Hepatocyte (in vitro differentiated cells): ENCODE measurements around the gene DUOX1.

Experiments used
- EZH2 ChIP-seq: fragments of 200-600 bp; sonication (generic); IDR thresholded peaks from 2 replicates; pipeline ENCODE4 v1.6.1; 2016; ENCODE audit warnings: antibody characterized with exemption, mild to moderate bottlenecking, borderline replicate concordance
- EZH2phosphoT487 ChIP-seq: fragments of 200-600 bp; sonication (generic); IDR thresholded peaks from one replicate; pipeline ENCODE4 v1.6.1; 2018; ENCODE audit warnings: antibody characterized with exemption, mild to moderate bottlenecking, low read depth, moderate library complexity; ENCODE audit not compliant: unreplicated experiment, severe bottlenecking
- TF ChIP-seq, protein P1 (sequence below): fragments of 200-600 bp; sonication (generic); IDR thresholded peaks from 2 replicates; pipeline ENCODE4 v1.5.1; 2016; ENCODE audit warnings: antibody characterized with exemption, mild to moderate bottlenecking; ENCODE audit not compliant: poor library complexity

DNA sequence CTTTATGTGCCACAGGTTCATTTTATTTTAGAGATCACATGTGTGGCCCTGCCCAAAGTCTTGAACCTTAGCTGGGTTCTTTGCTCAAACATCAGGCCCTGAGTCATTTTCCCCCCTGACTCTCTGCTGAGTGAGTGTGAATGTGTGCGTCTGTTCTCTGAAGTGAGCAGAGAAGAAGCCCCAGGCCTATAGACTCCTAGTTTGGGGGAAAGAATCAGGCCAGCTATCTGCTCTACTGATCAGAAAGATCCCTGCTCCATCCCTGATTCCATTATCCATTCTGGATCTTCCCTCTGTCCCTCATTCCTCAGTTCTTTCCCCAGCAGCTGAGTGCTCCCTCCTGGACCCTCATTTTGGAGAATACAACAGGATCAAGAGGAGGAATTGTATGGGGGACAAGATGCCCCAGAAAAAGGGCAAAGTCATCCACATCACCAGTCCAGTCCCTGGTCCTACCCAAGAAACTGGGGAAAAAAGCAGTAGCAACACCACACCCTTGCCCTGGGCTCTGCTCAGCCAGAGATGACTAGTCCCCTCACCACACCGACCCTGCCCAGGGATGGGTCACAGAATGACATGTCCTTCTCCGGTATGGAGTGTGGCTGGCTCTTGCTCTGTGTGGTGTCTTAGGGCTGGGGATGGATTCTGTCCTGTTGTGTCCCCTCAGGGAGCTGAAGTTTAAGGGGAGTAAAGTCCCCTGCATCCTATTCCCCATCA is 3.2 kb downstream of the DUOX1 start:
- TF ChIP-seq, protein P1, sequence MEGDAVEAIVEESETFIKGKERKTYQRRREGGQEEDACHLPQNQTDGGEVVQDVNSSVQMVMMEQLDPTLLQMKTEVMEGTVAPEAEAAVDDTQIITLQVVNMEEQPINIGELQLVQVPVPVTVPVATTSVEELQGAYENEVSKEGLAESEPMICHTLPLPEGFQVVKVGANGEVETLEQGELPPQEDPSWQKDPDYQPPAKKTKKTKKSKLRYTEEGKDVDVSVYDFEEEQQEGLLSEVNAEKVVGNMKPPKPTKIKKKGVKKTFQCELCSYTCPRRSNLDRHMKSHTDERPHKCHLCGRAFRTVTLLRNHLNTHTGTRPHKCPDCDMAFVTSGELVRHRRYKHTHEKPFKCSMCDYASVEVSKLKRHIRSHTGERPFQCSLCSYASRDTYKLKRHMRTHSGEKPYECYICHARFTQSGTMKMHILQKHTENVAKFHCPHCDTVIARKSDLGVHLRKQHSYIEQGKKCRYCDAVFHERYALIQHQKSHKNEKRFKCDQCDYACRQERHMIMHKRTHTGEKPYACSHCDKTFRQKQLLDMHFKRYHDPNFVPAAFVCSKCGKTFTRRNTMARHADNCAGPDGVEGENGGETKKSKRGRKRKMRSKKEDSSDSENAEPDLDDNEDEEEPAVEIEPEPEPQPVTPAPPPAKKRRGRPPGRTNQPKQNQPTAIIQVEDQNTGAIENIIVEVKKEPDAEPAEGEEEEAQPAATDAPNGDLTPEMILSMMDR, result no peak
- no peak for TF ChIP-seq EZH2
- TF ChIP-seq EZH2phosphoT487, result no peak
